Measurements from ENCODE around the gene RALGPS2. TPM values are rescaled to one million over a fixed set of nuclear protein-coding genes. Genes with fewer than 3 reads are reported as not detected.
A peak's percentile ranks its signal among the peaks of the same experiment; 100 is the strongest.

The RALGPS2 gene
- polyA plus RNA-seq, 3 donors, result 2.0 to 4.2 (median 2.3) TPM

- no peaks in the 10 kb centered on the region for H3K9me3 ChIP-seq (replicated peaks in 1 of 2; ENCODE audit: control insufficient read depth in 1 of 2, insufficient read depth in 1 of 2, low read length in 2 of 2)
- no peak overlapping the region for H3K4me2 ChIP-seq (replicated peaks; ENCODE audit: extremely low read depth, low read length, poor library complexity, severe bottlenecking)
- Mint-ChIP-seq H3K4me3 (no peak overlapping the region), H3K9me3 (no peaks in the 10 kb centered on the region), H3K4me1 (peaks cover 14% of the 10 kb centered on the region), H3K36me3 (no peaks in the 10 kb centered on the region), H3K27ac (no peak overlapping the region), H3K27me3 (ENCODE audit: low read depth in 3 of 3) (peaks cover 0 to 3% (median 2%) of the 10 kb centered on the region in 3 donors)
- H3K36me3 ChIP-seq (replicated peaks in 1 of 2; ENCODE audit: control insufficient read depth in 1 of 2, insufficient read depth in 2 of 2, low read length in 2 of 2), result no peaks in the 10 kb centered on the region
- no peaks in the 10 kb centered on the region for H3K79me2 ChIP-seq (ENCODE audit: insufficient read depth, low read length)
- intact Hi-C loops (cut with micrococcal nuclease), result no loop called here
- H3K27ac ChIP-seq (ENCODE audit: low read depth in 1 of 2, low read length in 2 of 2), result no peak overlapping the region
- no peak overlapping the region for H3K4me3 ChIP-seq (replicated peaks in 1 of 3; ENCODE audit: low read depth in 2 of 3, low read length in 3 of 3)
- no peaks in the 10 kb centered on the region for H3K27me3 ChIP-seq (ENCODE audit: control insufficient read depth in 2 of 2, insufficient read depth in 2 of 2, low read length in 2 of 2)
- H2AFZ ChIP-seq (ENCODE audit: insufficient read depth, low read depth, low read length, poor library complexity, severe bottlenecking), result no peak overlapping the region
- 88% methylated on average over 1 of the region's 2 CpGs for WGBS (ENCODE audit: insufficient coverage)
- DNase-seq, result no peak
- H4K20me1 ChIP-seq (ENCODE audit: insufficient read depth, low read length), result no peaks in the 10 kb centered on the region
- peaks cover 1 to 8% of the 10 kb centered on the region in 2 donors for H3K4me1 ChIP-seq (ENCODE audit: control insufficient read depth in 1 of 2, insufficient read depth in 2 of 2, low read length in 2 of 2)
- TF ChIP-seq, protein P1, sequence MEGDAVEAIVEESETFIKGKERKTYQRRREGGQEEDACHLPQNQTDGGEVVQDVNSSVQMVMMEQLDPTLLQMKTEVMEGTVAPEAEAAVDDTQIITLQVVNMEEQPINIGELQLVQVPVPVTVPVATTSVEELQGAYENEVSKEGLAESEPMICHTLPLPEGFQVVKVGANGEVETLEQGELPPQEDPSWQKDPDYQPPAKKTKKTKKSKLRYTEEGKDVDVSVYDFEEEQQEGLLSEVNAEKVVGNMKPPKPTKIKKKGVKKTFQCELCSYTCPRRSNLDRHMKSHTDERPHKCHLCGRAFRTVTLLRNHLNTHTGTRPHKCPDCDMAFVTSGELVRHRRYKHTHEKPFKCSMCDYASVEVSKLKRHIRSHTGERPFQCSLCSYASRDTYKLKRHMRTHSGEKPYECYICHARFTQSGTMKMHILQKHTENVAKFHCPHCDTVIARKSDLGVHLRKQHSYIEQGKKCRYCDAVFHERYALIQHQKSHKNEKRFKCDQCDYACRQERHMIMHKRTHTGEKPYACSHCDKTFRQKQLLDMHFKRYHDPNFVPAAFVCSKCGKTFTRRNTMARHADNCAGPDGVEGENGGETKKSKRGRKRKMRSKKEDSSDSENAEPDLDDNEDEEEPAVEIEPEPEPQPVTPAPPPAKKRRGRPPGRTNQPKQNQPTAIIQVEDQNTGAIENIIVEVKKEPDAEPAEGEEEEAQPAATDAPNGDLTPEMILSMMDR (IDR thresholded peaks at IDR 0.05), result no peak
- H3K9ac ChIP-seq (ENCODE audit: insufficient read depth, low read length, poor library complexity, severe bottlenecking), result no peak overlapping the region
Observed at GRCh38 chr1:178683291-178683690, 41.8 kb upstream of the RALGPS2 start.

GRCh38 chr1:178684111-178684510, 40.9 kb upstream of the RALGPS2 start:
- Mint-ChIP-seq H3K4me3 (no peak overlapping the region), H3K36me3 (no peaks in the 10 kb centered on the region)

More at GRCh38 chr1:178684111-178684510, 40.9 kb upstream of the RALGPS2 start:
- H3K36me3 ChIP-seq (replicated peaks in 1 of 2; ENCODE audit: control insufficient read depth in 1 of 2, insufficient read depth in 2 of 2, low read length in 2 of 2), result no peaks in the 10 kb centered on the region
- H3K9me3 ChIP-seq (replicated peaks in 1 of 2; ENCODE audit: control insufficient read depth in 1 of 2, insufficient read depth in 1 of 2, low read length in 2 of 2), result no peaks in the 10 kb centered on the region
- H3K27me3 ChIP-seq (ENCODE audit: control insufficient read depth in 2 of 2, insufficient read depth in 2 of 2, low read length in 2 of 2), result no peaks in the 10 kb centered on the region
- H3K4me1 ChIP-seq (ENCODE audit: control insufficient read depth in 1 of 2, insufficient read depth in 2 of 2, low read length in 2 of 2), result peaks cover 3 to 11% of the 10 kb centered on the region in 2 donors
- Mint-ChIP-seq H3K27ac (peak overlapping the region in 1 of 7 donors; percentile 44), H3K4me1 (peaks cover 17% of the 10 kb centered on the region), H3K27me3 (ENCODE audit: low read depth in 3 of 3) (peaks cover 0 to 3% (median 2%) of the 10 kb centered on the region in 3 donors), H3K9me3 (no peaks in the 10 kb centered on the region)
- H2AFZ ChIP-seq (ENCODE audit: insufficient read depth, low read depth, low read length, poor library complexity, severe bottlenecking), result no peak overlapping the region
- no peak overlapping the region for H3K27ac ChIP-seq (ENCODE audit: low read depth in 1 of 2, low read length in 2 of 2)
- TF ChIP-seq, protein P1 (IDR thresholded peaks at IDR 0.05), result no peak
- no peak overlapping the region for H3K4me3 ChIP-seq (replicated peaks in 1 of 3; ENCODE audit: low read depth in 2 of 3, low read length in 3 of 3)
- no peak overlapping the region for H3K4me2 ChIP-seq (replicated peaks; ENCODE audit: extremely low read depth, low read length, poor library complexity, severe bottlenecking)
- H3K9ac ChIP-seq (ENCODE audit: insufficient read depth, low read length, poor library complexity, severe bottlenecking), result no peak overlapping the region
- WGBS (ENCODE audit: insufficient coverage), result 100% methylated on average over 1 of the region's 5 CpGs
- no peaks in the 10 kb centered on the region for H3K79me2 ChIP-seq (ENCODE audit: insufficient read depth, low read length)
- no peak for DNase-seq
- no peaks in the 10 kb centered on the region for H4K20me1 ChIP-seq (ENCODE audit: insufficient read depth, low read length)
- intact Hi-C loops (cut with micrococcal nuclease), result no loop called here
